Effector memory CD8-positive, alpha-beta T cell (primary cell): Measurements from ENCODE around the gene SLC30A10.
"Not testable (repeated sequence)": the region's sequence is repeated elsewhere in the genome, so short reads cannot be mapped to it uniquely, and the experiment has no call there.

Experiments used
- ATAC-seq: fragments of 150-1000 bp; cut with Tn5 transposase; replicated peaks from 2 replicates; pipeline ENCODE4 v1.10.0; 2021; ENCODE audit warnings: mild to moderate bottlenecking, moderate library complexity
- DNase-seq, 3 experiments: peaks; one replicate each; pipeline ENCODE4 v3.0.0; 2021
- H3K27ac Mint-ChIP-seq, 2 donors: one replicate each; pipeline ENCODE4 v1.8.0; 2022; ENCODE audit warnings: mild to moderate bottlenecking in 2 of 2, mixed read lengths in 2 of 2, moderate library complexity in 2 of 2
- H3K27me3 Mint-ChIP-seq, 2 donors: one replicate each; pipeline ENCODE4 v1.8.0; 2022; ENCODE audit warnings: mixed read lengths in 2 of 2
- H3K36me3 Mint-ChIP-seq: one replicate; pipeline ENCODE4 v1.8.0; 2022; ENCODE audit warnings: mild to moderate bottlenecking, moderate library complexity, mixed read lengths; ENCODE audit not compliant: insufficient read depth
- H3K4me1 Mint-ChIP-seq, 2 donors: one replicate each; pipeline ENCODE4 v1.8.0; 2022; ENCODE audit warnings: low read depth in 2 of 2, mixed read lengths in 2 of 2
- H3K4me3 Mint-ChIP-seq, 2 donors: one replicate each; pipeline ENCODE4 v1.8.0; 2022; ENCODE audit warnings: mild to moderate bottlenecking in 2 of 2, mixed read lengths in 2 of 2, moderate library complexity in 2 of 2
- H3K9me3 Mint-ChIP-seq, 2 donors: one replicate each; pipeline ENCODE4 v1.8.0; 2022; ENCODE audit warnings: mixed read lengths in 2 of 2

The SLC30A10 gene

GRCh38 chr1:219916257-219916656 lies 12.1 kb downstream of the SLC30A10 start:
- Mint-ChIP-seq H3K4me3 (no peak overlapping the region), H3K27ac (no peak overlapping the region), H3K9me3 (no peaks in the 10 kb centered on the region), H3K27me3 (peaks cover 7 to 8% of the 10 kb centered on the region in 2 donors), H3K36me3 (no peaks in the 10 kb centered on the region), H3K4me1 (no peaks in the 10 kb centered on the region)
- no peak for ATAC-seq
- DNase-seq = no peak

GRCh38 chr1:219913005-219913770 lies 15.2 kb downstream of the SLC30A10 start:
- DNase-seq (no peak), ATAC-seq (no peak)
- Mint-ChIP-seq H3K4me3 (no peak overlapping the region), H3K27me3 (peaks cover 3 to 9% of the 10 kb centered on the region in 2 donors), H3K27ac (no peak overlapping the region), H3K36me3 (no peaks in the 10 kb centered on the region), H3K4me1 (no peaks in the 10 kb centered on the region), H3K9me3 (no peaks in the 10 kb centered on the region)

DNA sequence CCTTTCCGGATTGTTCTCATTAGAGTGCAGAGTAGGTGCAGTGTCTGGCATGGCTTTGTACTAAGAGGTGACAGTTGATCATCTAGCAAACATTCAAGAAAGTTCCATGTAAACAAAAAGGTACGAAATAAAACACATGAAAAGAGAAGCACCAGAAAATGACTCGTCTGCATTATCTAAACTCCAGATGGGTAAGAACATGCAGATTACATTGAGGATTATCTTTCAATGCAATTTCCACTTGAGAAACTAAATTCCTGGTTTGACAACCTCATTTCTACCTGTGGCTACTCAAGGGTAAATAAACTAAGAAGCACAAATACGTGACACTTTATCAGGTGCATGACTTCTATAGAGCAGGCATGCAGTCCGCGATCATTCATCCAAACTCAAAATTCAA lies 17.6 kb downstream of the SLC30A10 start:
- Mint-ChIP-seq H3K9me3 (no peaks in the 10 kb centered on the region), H3K36me3 (no peaks in the 10 kb centered on the region), H3K4me1 (peaks cover 0 to 4% of the 10 kb centered on the region in 2 donors), H3K27ac (no peak overlapping the region), H3K27me3 (peaks cover 12 to 25% of the 10 kb centered on the region in 2 donors), H3K4me3 (no peak overlapping the region)
- ATAC-seq (no peak), DNase-seq (no peak)

DNA sequence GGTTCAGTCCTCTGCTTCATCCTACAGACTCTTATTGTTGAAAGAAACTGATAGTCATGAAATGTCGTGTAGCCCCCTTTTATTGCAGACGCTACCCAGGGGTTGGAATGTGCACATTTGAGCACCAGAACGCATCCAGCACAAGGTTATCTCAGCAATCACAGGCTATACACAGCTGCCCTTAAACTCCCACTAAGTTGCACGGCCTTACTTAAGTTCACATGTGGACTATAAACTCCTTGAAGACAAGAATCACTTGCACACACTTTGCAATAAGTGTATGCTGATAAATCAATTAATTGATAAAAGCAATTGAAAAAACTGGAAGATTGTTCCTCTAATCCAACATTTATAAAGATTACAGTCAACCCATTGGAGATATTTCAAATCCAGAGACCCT lies 18.9 kb downstream of the SLC30A10 start:
- Mint-ChIP-seq H3K27ac (no peak overlapping the region), H3K4me1 (peaks cover 0 to 4% of the 10 kb centered on the region in 2 donors), H3K36me3 (no peaks in the 10 kb centered on the region), H3K4me3 (no peak overlapping the region), H3K27me3 (peaks cover 17 to 29% of the 10 kb centered on the region in 2 donors), H3K9me3 (no peaks in the 10 kb centered on the region)
- no peak for ATAC-seq
- DNase-seq = no peak

- H3K27me3 Mint-ChIP-seq = peaks cover 17 to 29% of the 10 kb centered on the region in 2 donors
- no peaks in the 10 kb centered on the region for H3K9me3 Mint-ChIP-seq
- DNase-seq (no peak), ATAC-seq (no peak)
- no peak overlapping the region for H3K4me3 Mint-ChIP-seq
- no peaks in the 10 kb centered on the region for H3K36me3 Mint-ChIP-seq
- H3K27ac Mint-ChIP-seq = no peak overlapping the region
- H3K4me1 Mint-ChIP-seq = peaks cover 0 to 4% of the 10 kb centered on the region in 2 donors
These were observed 20.2 kb downstream of the SLC30A10 start for GRCh38 chr1:219908170-219908569.

GRCh38 chr1:219907772-219908070 lies 20.6 kb downstream of the SLC30A10 start:
- ATAC-seq (no peak), DNase-seq (no peak)
- Mint-ChIP-seq H3K9me3 (no peaks in the 10 kb centered on the region), H3K27ac (no peak overlapping the region), H3K36me3 (no peaks in the 10 kb centered on the region), H3K4me3 (no peak overlapping the region), H3K4me1 (peaks cover 0 to 4% of the 10 kb centered on the region in 2 donors), H3K27me3 (peaks cover 17 to 29% of the 10 kb centered on the region in 2 donors)

GRCh38 chr1:219906924-219907771 lies 21.2 kb downstream of the SLC30A10 start:
- DNase-seq = no peak
- peaks cover 17 to 29% of the 10 kb centered on the region in 2 donors for H3K27me3 Mint-ChIP-seq
- no peak overlapping the region for H3K4me3 Mint-ChIP-seq
- H3K36me3 Mint-ChIP-seq = no peaks in the 10 kb centered on the region
- ATAC-seq = no peak
- peaks cover 0 to 4% of the 10 kb centered on the region in 2 donors for H3K4me1 Mint-ChIP-seq
- no peak overlapping the region for H3K27ac Mint-ChIP-seq
- no peaks in the 10 kb centered on the region for H3K9me3 Mint-ChIP-seq

- H3K36me3 Mint-ChIP-seq, H3K27ac Mint-ChIP-seq, H3K9me3 Mint-ChIP-seq, ATAC-seq, DNase-seq, H3K4me3 Mint-ChIP-seq, H3K4me1 Mint-ChIP-seq: not testable (repeated sequence)
- peaks cover 17 to 29% of the 10 kb centered on the region in 2 donors for H3K27me3 Mint-ChIP-seq
These were observed 21.8 kb downstream of the SLC30A10 start for GRCh38 chr1:219906565-219906923.

GRCh38 chr1:219905524-219905923 lies 22.8 kb downstream of the SLC30A10 start:
- H3K27ac Mint-ChIP-seq = no peak overlapping the region
- no peaks in the 10 kb centered on the region for H3K36me3 Mint-ChIP-seq
- H3K4me3 Mint-ChIP-seq = no peak overlapping the region
- ATAC-seq = no peak
- H3K27me3 Mint-ChIP-seq = peaks cover 18 to 29% of the 10 kb centered on the region in 2 donors
- H3K4me1 Mint-ChIP-seq = peaks cover 0 to 4% of the 10 kb centered on the region in 2 donors
- no peak for DNase-seq
- H3K9me3 Mint-ChIP-seq = no peaks in the 10 kb centered on the region

DNA sequence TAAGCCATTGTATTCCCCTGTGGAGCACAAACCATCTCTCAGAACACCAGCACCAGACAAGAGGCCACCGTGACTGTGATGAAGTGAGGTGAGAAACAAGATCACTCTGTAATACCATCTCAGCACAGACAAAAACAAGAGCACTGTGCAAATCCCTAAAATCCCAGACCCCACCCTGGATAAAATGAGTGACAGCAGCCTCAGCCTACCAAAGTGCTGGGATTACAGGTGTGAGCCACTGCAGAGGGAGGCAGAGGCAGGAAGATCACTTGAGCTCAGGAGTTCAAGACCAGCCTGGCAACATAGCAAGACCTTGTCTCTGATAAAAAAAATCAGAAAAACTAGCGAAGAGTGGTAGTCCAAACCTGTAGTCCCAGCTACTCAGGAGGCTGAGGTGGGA lies 23.4 kb downstream of the SLC30A10 start:
- Mint-ChIP-seq H3K27ac (no peak overlapping the region), H3K36me3 (no peaks in the 10 kb centered on the region), H3K4me1 (peaks cover 0 to 4% of the 10 kb centered on the region in 2 donors), H3K27me3 (peaks cover 23 to 29% of the 10 kb centered on the region in 2 donors), H3K4me3 (no peak overlapping the region), H3K9me3 (no peaks in the 10 kb centered on the region)
- no peak for ATAC-seq
- DNase-seq = no peak

DNA sequence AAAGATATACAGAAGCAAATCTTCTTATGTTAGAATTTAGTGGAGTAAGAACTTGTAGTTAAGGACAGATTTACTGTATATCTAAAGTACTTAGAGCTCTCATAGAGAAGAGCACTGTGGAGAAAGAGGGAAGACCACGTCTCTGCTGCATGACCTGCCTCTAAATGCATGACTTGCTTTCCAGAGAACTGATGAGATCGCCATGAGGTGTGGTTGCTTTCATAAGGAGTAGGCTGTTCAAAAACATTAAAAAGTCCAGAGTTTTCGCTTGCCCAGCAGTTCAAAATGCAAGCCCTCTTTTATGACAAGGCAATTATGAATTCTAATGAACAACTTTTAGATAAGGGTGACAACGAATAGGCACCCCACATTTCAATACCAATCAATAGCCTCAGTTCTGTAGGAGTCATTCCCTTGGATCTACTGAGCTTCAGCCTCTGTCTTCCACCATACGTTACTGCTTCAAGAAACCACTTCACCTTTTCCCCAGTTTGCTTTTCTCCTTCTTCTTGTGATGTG lies 24.9 kb downstream of the SLC30A10 start:
- Mint-ChIP-seq H3K9me3 (no peaks in the 10 kb centered on the region), H3K4me3 (no peak overlapping the region), H3K27me3 (peaks cover 25 to 28% of the 10 kb centered on the region in 2 donors), H3K4me1 (peaks cover 0 to 4% of the 10 kb centered on the region in 2 donors), H3K27ac (no peak overlapping the region), H3K36me3 (no peaks in the 10 kb centered on the region)
- no peak for DNase-seq
- ATAC-seq = no peak

DNA sequence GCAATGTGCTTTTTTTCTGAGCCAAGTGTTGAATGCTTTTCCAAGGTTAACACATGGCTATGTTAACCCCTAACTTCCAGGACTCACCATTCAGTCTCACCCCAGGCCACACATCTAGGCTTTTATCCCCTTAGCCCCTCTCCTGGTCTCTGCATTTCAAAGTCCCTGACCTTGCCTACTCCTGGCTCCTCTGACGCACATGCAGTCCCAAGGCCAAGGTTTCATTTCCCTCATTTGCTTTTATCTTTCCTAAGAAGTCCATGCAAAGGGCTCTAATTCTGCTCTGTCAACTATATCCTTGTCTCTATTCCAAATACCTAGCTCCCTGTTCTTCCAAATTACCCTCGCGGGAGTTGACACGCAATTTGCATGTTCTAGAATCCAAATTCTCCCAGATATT lies 25.4 kb downstream of the SLC30A10 start:
- Mint-ChIP-seq H3K27ac (no peak overlapping the region), H3K9me3 (no peaks in the 10 kb centered on the region), H3K27me3 (peaks cover 23 to 25% of the 10 kb centered on the region in 2 donors), H3K36me3 (no peaks in the 10 kb centered on the region), H3K4me3 (no peak overlapping the region), H3K4me1 (peaks cover 0 to 4% of the 10 kb centered on the region in 2 donors)
- DNase-seq (no peak), ATAC-seq (no peak)

- no peak for ATAC-seq
These were observed 27.5 kb downstream of the SLC30A10 start for GRCh38 chr1:219900882-219901281.

GRCh38 chr1:219900201-219900600 lies 28.2 kb downstream of the SLC30A10 start:
- Mint-ChIP-seq H3K27ac (no peak overlapping the region), H3K4me3 (no peak overlapping the region), H3K36me3 (no peaks in the 10 kb centered on the region), H3K27me3 (peaks cover 3 to 9% of the 10 kb centered on the region in 2 donors), H3K4me1 (no peaks in the 10 kb centered on the region), H3K9me3 (no peaks in the 10 kb centered on the region)
- DNase-seq (no peak), ATAC-seq (no peak)

More at GRCh38 chr1:219900882-219901281, 27.5 kb downstream of the SLC30A10 start:
- H3K4me3 Mint-ChIP-seq = no peak overlapping the region
- no peaks in the 10 kb centered on the region for H3K9me3 Mint-ChIP-seq
- no peaks in the 10 kb centered on the region for H3K36me3 Mint-ChIP-seq
- H3K27me3 Mint-ChIP-seq = peaks cover 10 to 14% of the 10 kb centered on the region in 2 donors
- H3K27ac Mint-ChIP-seq = no peak overlapping the region
- no peak for DNase-seq
- H3K4me1 Mint-ChIP-seq = no peaks in the 10 kb centered on the region
